Hindlimb muscle (tissue), 1 donor: ENCODE measurements around the gene STX18. TPM values are rescaled to one million over a fixed set of nuclear protein-coding genes. Genes with fewer than 3 reads are reported as not detected.
"Not testable (repeated sequence)": the region's sequence is repeated elsewhere in the genome, so short reads cannot be mapped to it uniquely, and the experiment has no call there.

ENCODE experiments used
- DNase-seq: peaks from one replicate; pipeline ENCODE4 v3.0.0-alpha.2; 2013
- polyA plus RNA-seq: library from polyadenylated mRNA; unstranded; fragments of 120-200 nt; gene quantifications from one replicate; pipeline ENCODE4 v1.2.1, GENCODE V29; 2013; ENCODE audit not compliant: insufficient read length

STX18 gene
- polyA plus RNA-seq, 1 donor = 27.5 TPM

DNA sequence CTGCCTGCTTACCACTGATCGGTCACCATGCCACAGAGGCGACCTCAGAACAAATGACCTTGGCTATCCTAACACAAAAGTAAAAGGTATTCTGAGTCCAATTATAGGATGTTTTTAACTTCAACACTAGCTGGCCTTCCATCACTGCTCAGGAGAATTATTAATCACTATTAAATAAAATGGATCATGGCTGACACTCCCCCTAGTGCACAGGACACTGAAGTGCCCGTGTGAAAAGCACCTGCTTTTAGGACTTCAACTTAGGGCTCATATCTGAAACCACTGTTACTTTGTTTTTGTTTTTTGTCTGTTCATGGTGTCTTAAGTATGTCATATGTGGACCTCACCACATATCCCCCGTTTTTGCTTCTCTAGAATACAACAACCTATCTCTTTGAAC, 33.9 kb downstream of the STX18 start:
- no peak for DNase-seq

- DNase-seq = no peak
Observed at GRCh38 chr4:4507403-4507802, 34.4 kb downstream of the STX18 start.

- DNase-seq = no peak
Observed at GRCh38 chr4:4506961-4507360, 34.9 kb downstream of the STX18 start.

GRCh38 chr4:4505211-4505610, 36.6 kb downstream of the STX18 start:
- not testable (repeated sequence) for DNase-seq

GRCh38 chr4:4504783-4505182, 37.1 kb downstream of the STX18 start:
- no peak for DNase-seq

DNA sequence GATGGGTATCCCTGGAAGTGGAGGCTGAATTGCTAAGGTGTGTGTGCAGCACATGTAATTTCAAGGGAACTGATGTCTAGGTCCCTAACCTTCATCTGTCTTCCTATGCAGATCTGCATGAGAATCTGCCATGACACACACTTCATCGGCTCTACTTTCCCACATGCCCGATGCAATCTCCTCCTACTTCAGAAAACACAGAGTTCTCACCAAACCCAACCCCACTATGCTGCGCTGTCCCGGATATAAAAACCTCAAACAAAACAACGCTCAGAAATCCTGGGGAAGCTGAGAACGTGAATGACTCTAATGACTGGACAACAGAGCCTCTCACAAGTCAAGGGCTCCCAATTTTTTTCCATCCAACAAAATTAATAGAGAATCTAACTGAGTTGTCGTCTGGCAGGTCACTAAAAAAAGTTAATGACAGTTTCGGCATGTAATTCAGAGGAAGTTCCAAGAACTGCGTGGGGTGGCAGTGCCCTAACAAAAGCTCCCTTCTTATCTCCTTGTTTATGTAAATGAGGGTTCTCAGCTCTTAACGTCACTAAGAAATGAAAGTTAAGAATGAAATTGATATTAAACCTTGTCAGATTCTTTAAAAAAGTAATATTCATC, 39.0 kb downstream of the STX18 start:
- no peak for DNase-seq

DNA sequence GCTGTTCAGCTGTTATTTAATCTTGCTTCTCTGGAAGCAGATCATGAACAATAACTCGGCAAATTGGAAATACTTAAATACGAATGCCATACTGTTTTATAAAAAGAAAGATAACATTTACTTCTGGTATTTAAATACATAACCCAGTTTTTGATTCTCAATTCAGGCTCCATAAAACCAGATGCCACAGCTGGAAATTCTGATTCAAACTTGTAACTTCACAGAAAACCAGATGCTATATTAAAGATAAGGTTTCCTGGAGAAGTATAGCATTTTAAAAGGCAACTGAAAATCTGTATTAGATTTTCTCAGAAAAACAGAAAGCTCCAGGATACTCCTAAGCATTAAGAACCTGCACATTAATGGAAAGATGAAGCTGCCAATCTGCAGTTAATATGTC, 40.2 kb downstream of the STX18 start:
- DNase-seq = no peak

- no peak for DNase-seq
Observed at GRCh38 chr4:4499438-4500123, 42.3 kb downstream of the STX18 start.

DNA sequence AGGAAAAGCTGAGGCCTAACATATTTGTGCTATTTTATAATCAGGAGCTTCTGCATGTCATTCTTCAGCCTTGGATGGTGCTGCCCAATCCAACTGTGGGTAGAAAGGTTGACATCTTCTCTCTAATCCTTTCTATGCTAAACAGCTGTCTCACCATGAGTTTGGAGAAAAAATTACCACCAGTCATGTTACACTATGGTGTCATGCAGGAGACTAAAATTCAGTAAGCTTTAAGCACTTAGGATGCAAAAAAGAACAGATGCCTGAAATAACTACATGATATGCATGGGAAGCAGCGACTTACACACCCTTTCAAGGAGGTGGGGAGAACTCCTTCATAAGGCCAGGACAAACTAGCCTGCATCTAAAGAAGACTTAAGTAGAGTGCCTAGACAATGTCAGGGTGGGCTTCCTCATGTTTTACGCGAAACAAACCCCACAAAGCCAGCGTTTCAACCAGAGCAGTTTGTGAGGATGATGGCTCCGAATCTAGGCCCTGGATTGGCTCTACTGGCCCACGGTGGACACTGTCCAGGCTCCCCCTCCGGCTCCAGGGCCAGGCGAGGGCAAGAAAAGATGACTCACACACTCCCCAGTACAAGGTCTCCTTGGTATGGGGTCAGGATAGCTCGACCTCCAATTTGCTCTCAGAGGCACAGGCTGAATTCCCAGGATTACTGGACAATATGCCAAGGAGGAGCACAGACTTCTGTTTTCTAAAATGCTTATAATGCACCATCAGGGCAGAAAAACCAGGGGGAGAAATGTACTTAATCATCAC, 45.1 kb downstream of the STX18 start:
- no peak for DNase-seq

GRCh38 chr4:4494882-4495281, 47.0 kb downstream of the STX18 start:
- no peak for DNase-seq

DNA sequence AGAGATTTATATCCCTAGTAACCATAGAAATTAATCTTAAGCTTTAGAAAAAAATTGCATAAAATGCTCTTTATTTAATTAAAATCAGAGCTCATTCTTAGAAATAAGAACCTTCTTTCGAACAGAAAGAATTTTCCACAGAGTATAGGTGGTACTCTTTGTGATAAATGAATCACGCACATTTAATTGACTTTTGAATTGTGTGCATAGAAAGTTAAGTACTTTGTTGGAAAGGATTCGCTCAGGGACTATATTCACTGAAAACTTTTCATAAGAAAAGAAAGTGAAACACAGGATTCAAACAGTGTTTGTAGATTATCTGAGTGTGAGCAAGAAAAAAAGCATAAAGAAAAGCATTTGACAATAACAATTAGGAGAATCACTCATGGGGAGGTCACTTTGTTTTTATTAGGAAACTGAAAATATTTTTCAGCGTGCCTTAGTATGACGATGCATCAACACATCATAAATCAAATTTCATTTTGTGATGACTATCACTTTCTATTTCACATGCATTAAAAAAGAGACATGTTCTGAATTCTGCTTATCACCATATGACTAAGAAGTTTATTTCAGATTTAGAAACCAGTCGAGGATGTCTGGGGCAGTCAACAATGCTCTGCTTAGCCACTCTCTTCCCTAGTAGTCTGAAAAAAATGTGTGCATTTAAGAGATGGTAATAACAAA, 49.5 kb downstream of the STX18 start:
- no peak for DNase-seq

- no peak for DNase-seq
Observed at GRCh38 chr4:4491396-4491893, 50.4 kb downstream of the STX18 start.

- DNase-seq = no peak
Observed at GRCh38 chr4:4490816-4491215, 51.0 kb downstream of the STX18 start.

DNA sequence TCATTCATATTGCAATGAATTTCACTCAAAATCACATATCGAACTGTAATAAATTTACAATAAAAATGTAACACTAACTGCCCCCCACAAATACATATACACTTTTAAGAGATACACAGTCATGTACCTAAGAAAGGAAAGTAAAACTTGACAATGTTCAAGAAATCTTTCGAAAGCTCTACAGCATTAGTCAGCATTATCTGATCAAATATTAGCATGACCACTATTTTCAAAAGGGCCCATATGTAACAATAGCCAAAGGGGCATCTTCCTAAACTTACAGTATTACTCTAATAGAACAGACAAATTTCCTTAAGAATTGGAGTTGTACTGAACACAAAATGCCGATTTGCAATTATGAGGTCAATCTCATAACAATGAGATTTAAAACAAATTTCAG, 51.8 kb downstream of the STX18 start:
- DNase-seq = no peak

GRCh38 chr4:4488405-4489404, 53.1 kb downstream of the STX18 start:
- DNase-seq = peak; percentile 76

DNA sequence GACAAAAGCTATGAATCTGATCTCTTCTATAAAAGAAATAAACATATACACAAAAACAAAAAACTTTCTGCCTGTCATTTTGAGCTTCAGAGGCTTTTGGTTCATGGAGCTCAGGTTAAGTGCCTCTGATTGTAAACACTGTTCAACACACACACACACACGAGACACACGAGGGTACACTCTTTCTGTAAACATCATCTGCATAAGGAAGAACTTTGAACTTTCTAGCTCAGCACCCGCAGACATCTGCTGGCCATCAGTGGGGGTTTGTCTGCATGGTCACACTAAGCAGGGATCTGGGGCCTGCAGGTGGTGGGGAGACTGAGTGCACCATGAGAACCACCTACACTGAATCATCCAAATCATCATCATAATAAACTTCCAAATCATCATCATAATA, 54.9 kb downstream of the STX18 start:
- no peak for DNase-seq

DNA sequence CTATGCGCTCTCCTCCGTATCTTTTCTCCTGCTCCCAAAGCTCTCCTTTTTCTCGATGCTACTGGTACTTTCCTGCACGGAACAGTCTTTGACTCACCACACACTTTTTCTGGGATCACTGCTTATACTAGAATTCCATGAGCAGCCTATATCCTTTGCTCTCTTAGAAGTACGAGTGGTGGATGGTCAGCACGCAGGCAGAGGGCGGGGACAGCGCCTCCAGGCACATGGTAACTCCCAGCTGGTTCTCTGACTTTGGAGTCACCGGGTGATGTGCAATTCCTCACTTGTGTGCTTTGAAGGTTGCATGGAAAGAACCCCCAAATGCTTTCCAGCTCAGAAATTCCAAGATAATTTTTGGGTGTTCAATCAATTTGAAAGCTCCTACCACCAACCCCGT, 56.0 kb downstream of the STX18 start:
- no peak for DNase-seq

DNA sequence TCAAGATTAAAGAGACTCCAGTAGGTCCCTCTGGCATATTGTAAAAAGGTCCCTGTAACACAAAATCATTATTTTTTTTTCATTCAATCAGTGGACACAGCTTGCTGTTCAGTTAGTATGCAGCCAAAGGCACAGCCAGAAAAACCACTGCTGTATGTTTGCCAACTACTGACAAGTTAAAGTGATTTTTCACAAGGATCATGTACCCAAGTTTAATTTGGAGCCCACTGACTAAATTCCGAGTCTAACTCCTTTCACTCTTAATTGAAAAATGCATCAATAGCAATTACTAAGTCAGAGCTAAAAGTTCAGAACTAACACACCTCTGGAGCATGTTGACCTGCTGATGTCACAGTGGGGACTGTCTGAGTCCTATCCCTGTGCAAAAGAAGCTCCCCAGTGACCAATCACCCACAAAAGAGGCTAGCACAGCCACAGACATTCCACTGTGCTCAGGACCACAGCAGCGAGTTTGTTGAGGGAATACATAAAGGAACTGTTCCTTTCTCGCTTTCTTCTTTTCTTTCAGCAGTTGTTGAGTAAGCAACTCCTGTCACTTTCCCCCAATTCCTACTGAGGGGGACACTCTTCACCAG, 60.4 kb downstream of the STX18 start:
- no peak for DNase-seq

DNA sequence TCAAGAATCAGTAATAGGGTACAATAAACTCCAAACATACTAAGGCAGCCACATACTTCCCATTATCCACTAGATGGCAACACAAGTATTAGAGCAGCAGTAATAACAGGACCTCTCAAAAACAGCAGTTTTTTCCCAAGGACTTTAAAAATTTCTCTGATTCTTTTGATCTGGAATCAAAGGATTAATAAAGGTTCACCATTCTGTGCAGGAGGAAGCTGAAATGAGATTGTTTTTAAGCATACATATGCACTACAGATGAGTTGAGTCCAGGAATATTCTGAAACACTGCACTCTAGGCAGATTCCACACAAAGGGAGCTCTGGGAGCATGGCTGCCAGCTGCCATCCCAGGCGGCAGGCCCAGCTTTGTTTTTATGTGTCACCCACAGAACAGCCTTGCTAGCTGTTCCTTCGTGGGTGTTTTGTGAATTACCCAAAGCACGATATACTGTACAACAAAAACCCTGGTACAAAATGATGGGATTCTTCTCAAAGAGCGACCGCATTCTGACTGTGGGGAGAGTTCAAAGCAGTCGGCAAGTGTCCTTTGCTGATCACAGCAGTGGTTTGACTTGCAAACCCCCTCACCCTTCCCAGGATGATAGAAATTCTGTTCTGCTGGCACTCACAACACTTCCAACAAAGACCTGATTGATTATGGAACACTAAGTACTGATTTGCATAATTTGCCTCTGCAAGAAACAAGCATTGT, 61.0 kb downstream of the STX18 start:
- no peak for DNase-seq

DNA sequence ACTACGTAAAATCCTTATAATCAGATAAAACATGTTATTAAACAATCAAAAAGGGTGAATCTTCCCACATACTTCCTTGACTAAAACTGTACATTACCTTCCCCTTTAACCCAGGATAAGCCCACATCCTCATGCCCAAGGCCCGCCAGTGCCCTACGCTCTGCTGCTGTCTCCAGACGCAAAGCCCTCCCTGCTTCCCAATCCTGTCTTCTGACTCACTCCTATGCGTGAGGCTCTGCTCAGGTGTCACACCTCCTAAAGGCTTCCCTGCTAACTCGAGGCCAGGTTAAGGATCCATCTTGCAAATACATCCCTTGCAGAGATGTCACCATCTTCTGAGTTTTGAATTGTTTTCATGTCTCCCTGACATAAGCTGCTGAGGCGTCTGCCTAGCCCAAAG, 61.6 kb downstream of the STX18 start:
- DNase-seq = no peak

GRCh38 chr4:4479366-4479765, 62.5 kb downstream of the STX18 start:
- DNase-seq = no peak
